ENCODE results near the gene PGM2L1.
A peak's percentile ranks its signal among the peaks of the same experiment; 100 is the strongest.
"Not testable (repeated sequence)": the region's sequence is repeated elsewhere in the genome, so short reads cannot be mapped to it uniquely, and the experiment has no call there.

The PGM2L1 gene

GRCh38 chr11:74332291-74332690 lies 65.9 kb downstream of the PGM2L1 start:
- DNase-seq: no peak

- not testable (repeated sequence) for DNase-seq
These were observed 67.2 kb downstream of the PGM2L1 start for GRCh38 chr11:74331000-74331399.

- peak in 1 of 3 experiments; percentile 25 for DNase-seq
These were observed 68.0 kb downstream of the PGM2L1 start for GRCh38 chr11:74330075-74330858.

- DNase-seq: peak in 1 of 3 experiments; percentile 20
These were observed 71.2 kb downstream of the PGM2L1 start for GRCh38 chr11:74327076-74327475.

- DNase-seq: no peak
These were observed 71.6 kb downstream of the PGM2L1 start for GRCh38 chr11:74326665-74327064.

GRCh38 chr11:74325649-74326645 lies 72.3 kb downstream of the PGM2L1 start:
- peak in 1 of 3 experiments; percentile 67 for DNase-seq

GRCh38 chr11:74322667-74323066 lies 75.6 kb downstream of the PGM2L1 start:
- DNase-seq: no peak

- DNase-seq: peak in 2 of 3 experiments; percentile 22 to 30
These were observed 76.6 kb downstream of the PGM2L1 start for GRCh38 chr11:74321487-74322188.

- no peak for DNase-seq
These were observed 77.7 kb downstream of the PGM2L1 start for GRCh38 chr11:74320538-74320937.

GRCh38 chr11:74319139-74319816 lies 79.0 kb downstream of the PGM2L1 start:
- no peak for DNase-seq

GRCh38 chr11:74318241-74318932 lies 79.8 kb downstream of the PGM2L1 start:
- no peak for DNase-seq

- peak in 1 of 3 experiments; percentile 13 for DNase-seq
These were observed 81.3 kb downstream of the PGM2L1 start for GRCh38 chr11:74316772-74317505.

- no peak for DNase-seq
These were observed 85.9 kb downstream of the PGM2L1 start for GRCh38 chr11:74312326-74312725.

- DNase-seq: peak in 2 of 3 experiments; percentile 51 to 57
These were observed 86.8 kb downstream of the PGM2L1 start, which contains the start of gene P4HA3 for GRCh38 chr11:74311352-74311926. TSS of gene P4HA3 (minus strand) at chr11:74311640. CDS start at chr11:74311611, 29 bp downstream.

- DNase-seq: no peak
These were observed 87.4 kb downstream of the PGM2L1 start for GRCh38 chr11:74310857-74311256.

GRCh38 chr11:74307434-74307833 lies 90.8 kb downstream of the PGM2L1 start:
- no peak for DNase-seq

- no peak for DNase-seq
These were observed 91.6 kb downstream of the PGM2L1 start for GRCh38 chr11:74306435-74307175.

GRCh38 chr11:74299015-74299414 lies 99.2 kb downstream of the PGM2L1 start:
- DNase-seq: no peak

GRCh38 chr11:74297484-74297883 lies 100.7 kb downstream of the PGM2L1 start:
- no peak for DNase-seq

GRCh38 chr11:74288911-74289310 lies 109.3 kb downstream of the PGM2L1 start:
- DNase-seq: no peak

All from NCI-H1417 (cell line).